NCI-H748 (cell line): Measurements from ENCODE around the gene ABHD15.

Experiments used
- DNase-seq: peaks from one replicate; lab custom pipeline; 2025; ENCODE audit not compliant: unreplicated experiment; lab: John Stamatoyannopoulos, UW

Gene ABHD15

GRCh38 chr17:29544066-29544465 is 22.8 kb downstream of the ABHD15 start:
- DNase-seq = no peak

DNA sequence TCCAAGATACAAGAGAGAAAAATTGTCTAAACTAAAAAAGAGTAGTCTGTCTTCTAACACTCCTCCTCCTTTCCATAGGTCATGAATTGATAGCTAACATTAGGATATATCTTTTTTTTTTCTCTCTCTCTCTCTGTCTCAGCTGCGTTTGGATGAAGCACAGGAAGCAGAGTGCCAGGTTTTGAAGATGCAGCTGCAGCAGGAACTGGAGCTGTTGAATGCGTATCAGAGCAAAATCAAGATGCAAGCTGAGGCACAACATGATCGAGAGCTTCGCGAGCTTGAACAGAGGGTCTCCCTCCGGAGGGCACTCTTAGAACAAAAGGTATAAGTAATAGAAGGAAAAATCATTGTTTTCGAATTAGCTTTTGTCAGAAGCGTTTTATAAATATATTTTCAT is 32.9 kb downstream of the ABHD15 start:
- no peak for DNase-seq

DNA sequence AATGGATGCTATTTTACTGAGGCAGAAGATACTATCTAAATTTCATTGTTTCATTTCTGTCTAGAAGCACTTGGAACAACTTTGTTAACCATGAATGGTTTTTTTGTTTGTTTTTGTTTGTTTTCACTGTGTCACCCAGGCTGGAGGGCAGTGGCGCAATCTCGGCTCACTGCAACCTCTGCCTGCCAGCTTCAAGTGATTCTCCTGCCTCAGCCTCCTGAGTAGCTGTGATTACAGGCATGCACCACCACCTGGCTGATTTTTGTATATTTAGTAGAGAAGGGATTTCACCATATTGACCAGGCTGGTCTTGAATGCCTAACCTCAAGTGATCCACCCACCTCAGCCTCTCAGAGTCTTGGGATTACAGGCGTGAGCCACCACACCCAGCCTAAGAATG is 40.5 kb downstream of the ABHD15 start:
- no peak for DNase-seq

- no peak for DNase-seq
Measured at GRCh38 chr17:29524692-29525091, 42.1 kb downstream of the ABHD15 start.

DNA sequence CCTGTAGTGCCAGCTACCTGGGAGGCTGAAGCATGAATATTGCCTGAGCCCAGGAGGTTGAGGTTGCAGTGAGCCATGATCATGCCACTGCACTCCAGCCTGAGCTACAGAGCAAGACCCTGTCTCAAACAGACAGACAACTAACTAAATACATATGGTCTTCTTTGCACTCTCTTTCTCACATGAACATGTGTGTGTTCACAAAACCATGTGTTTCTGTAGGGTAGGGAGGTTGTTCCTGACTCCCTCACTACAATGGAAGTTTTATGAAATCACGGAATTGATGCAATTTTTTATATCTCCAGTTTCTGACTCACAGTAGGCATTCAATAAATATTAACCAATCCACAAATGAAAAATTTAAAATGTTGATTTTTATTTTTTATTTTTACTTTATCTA is 48.5 kb downstream of the ABHD15 start:
- DNase-seq = no peak

DNA sequence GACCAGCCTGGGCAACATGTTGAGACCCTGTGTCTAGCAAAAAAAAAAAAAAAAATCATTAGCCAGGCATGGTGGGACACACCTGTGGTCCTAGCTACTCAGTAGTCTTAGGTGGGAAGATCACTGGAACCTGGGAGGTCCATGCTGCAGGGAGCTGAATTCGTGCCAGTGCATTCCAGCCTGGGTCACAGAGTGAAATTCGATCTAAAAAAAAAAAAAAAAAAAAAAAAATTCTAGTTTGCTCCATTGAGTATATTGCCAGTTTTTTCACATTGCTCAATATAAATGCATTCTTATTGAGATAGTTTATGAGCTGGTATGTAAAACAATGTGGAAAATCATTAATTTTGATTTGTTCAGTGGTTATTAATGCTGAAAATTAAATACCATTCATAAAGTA is 52.0 kb downstream of the ABHD15 start:
- DNase-seq = no peak

GRCh38 chr17:29510953-29511352 is 55.9 kb downstream of the ABHD15 start:
- DNase-seq = no peak
